NCI-H1105 treated with DMSO at 0.1 percent for 48 hours (cell line): Measurements from ENCODE around the gene CSGALNACT2.

ENCODE experiments used
- DNase-seq: peaks from one replicate; lab custom pipeline; 2025; lab: John Stamatoyannopoulos, UW

The CSGALNACT2 gene

GRCh38 chr10:43113201-43114087 lies 24.8 kb upstream of the CSGALNACT2 start:
- no peak for DNase-seq

DNA sequence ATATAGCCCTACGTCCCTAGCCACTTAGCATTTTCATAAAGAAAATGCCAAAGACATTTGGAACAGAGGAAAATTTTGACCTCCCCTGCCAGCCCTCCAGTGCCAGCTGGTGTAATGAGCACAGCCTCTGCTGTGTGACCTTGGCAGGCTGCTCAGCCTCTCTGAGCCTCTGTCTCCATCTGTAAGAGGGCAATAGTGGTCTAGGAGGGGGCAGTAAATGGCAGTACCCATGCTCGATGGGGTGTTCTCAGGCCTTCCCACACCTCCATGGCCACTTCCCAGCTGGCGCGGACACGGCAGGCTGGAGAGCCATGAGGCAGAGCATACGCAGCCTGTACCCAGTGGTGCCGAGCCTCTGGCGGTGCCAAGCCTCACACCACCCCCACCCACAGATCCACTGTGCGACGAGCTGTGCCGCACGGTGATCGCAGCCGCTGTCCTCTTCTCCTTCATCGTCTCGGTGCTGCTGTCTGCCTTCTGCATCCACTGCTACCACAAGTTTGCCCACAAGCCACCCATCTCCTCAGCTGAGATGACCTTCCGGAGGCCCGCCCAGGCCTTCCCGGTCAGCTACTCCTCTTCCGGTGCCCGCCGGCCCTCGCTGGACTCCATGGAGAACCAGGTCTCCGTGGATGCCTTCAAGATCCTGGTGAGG lies 24.0 kb upstream of the CSGALNACT2 start:
- no peak for DNase-seq

- DNase-seq: no peak
Observed at GRCh38 chr10:43114743-43115611, 23.3 kb upstream of the CSGALNACT2 start.

DNA sequence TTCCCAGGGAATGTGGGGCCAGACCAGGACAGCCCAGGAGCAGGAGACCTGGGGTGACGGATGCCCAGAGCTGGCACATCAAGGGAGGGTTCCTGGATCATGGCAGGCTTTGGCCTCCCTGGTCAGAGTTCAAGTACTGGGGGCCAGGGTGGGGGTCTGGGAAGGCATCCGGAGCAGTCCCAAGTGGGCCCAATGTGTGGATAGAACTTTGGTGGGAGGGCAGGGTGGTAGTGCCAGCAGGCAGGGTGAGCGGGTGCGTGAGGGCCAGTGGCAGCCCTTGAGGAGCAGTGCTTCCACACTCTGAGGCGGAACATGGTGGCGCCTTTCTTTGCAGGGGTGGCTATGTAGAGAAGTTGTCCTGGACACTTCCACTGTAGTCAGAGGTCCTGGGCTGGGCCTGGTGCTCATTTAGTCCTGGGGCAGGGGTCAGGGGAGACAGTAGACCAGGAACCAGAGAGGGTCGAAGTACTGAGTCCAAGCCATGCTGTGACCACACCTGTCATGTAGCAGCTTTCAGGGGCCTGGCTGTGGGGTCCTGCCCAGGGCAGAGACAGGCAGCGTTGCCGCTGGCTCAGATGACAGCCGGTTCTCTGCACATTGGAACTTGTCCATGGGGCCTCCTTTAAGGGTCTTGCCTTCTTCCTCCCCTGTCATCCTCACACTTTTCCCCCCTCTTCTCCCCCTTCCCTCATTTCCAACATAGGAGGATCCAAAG lies 22.2 kb upstream of the CSGALNACT2 start:
- DNase-seq: no peak

DNA sequence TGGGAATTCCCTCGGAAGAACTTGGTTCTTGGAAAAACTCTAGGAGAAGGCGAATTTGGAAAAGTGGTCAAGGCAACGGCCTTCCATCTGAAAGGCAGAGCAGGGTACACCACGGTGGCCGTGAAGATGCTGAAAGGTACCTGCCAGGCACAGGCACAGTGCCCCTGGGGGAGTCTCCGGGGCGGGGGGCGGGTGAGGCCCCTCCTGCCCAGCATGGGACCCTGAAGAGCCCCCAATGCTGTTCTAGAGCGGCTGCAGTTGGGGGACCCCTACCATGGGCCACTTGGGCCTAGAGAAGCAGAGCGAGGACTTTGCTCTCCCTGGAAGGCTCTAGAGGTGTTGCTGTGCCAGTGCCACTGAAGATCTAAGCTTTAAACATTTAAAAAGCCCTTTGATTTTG lies 21.6 kb upstream of the CSGALNACT2 start:
- DNase-seq: no peak

DNA sequence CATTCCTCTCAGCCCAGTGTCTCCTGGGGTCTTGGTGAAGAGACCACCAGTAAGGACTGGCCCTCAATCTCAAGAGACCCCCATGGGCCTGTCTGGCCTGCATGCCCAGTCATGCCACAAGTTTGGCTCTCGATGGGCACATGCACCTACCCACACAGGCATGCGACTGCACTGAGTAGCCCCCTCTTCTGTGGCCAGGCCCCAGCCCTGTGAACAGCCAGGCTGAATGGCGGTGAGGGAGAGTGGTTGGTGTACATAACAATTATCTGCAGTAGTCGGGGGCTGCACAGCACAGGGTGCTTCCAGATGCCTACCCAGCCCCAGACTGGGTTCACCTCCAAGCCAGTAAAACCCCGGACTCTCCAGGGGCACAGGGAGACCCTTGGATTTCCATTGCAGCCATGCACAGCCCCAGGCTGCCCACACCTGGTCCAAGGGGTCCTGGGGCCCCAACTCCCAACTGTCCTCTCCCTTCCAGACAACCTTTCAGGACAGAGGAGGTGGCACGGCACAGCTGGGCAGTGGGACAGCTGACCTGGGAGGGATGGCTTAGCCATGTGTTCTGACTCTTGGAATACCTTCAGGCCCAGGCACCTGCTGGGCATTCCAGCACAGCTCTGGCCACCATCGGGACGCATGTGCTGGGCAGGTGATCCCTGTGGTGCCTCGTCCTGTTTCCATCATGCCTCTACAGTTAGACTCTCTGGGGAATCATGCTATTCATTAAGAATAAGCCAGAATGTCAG lies 21.0 kb upstream of the CSGALNACT2 start:
- DNase-seq: no peak

GRCh38 chr10:43117777-43118583 lies 20.3 kb upstream of the CSGALNACT2 start:
- DNase-seq: no peak

DNA sequence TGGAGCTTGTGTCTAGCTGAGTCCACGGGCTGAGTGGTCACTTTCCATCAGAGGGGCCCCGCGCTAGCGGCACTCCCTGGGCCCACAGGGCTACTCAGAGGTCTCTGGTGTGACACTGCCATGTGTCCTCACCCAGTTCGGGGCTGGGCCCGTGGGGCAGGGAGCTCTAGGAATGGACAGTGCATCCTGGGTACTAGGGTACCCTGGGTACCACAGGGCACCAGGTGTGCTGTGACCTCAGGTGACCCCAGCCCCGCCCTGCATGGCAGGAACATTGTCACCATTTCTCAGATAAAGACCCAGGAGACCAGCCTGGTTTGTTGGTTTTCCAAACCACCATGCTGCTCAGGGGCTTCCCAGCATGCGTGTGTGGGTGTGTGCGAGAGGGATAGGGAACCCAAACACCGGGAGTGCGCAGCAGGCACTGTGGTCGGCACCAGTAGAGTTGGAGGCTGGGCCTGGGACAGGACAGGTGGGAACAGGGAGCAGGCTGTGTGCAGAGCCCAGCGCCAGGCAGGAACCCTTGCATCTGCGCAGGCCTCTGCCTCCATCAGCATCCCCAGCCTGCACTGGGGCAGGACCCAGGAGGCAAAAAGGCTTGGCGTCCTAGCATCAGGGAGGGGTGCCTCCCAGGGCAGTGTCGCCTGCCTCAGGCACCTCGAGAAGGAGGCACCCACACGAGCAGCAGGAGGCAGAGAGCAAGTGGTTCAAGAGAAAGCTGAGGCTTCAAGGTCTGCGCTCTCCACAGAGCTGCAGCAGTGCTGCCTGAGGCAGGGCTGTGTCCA lies 19.4 kb upstream of the CSGALNACT2 start:
- no peak for DNase-seq

DNA sequence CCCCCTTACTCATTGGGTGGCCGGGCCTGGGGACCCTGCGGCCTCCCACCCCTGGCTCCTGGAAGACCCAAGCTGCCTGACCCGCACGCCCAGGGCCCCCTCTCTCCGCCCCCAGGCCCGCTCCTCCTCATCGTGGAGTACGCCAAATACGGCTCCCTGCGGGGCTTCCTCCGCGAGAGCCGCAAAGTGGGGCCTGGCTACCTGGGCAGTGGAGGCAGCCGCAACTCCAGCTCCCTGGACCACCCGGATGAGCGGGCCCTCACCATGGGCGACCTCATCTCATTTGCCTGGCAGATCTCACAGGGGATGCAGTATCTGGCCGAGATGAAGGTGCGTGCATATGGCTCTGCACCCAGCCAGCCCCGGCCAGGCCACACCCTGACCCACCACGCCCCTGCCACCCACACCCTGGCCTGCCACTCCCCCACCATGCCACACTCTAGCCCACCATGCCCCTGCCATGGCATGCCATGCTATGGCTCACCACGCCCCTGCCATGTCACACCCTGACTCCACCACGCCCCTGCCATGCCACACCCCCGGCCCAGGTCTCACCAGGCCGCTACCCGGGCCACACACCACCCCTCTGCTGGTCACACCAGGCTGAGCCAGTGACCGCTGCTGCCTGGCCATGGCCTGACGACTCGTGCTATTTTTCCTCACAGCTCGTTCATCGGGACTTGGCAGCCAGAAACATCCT lies 18.7 kb upstream of the CSGALNACT2 start:
- DNase-seq: no peak

DNA sequence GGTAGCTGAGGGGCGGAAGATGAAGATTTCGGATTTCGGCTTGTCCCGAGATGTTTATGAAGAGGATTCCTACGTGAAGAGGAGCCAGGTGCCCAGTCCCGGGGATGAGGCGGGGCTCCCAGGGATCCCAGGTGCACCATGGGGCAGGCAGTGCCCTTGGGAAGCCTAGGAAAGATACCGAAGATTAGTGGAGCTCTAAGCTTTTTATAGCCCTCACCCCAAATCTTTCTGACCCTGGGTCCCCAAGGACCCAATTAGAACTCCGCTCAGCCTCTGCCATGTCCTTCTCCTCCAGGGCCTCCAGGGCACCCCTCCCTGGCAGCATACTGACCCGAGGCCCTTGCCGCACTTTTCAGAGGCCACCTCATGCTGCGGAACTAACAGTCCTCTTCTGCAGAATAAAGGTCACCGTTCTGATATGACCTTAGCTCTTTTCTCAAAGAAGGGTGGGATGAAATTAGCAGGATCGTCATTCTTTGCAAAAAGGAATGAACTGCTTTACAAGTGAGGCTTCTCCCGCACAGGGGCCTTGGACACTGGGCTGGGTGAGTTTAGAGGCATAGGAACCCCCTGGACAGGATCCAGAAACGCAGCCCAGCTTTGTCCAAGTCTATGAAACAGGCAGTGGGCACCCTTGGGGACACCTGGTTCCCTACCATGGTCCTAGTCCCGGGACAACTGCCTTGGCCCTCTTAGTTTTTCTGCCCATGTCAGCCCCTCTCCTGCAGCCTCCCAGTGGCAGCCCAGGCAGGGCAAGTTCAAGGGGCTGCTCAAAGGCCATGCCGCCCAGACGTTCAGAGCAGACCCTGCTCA lies 17.9 kb upstream of the CSGALNACT2 start:
- no peak for DNase-seq

GRCh38 chr10:43120929-43121314 lies 17.3 kb upstream of the CSGALNACT2 start:
- no peak for DNase-seq

- DNase-seq: no peak
Observed at GRCh38 chr10:43121444-43121843, 16.8 kb upstream of the CSGALNACT2 start.

GRCh38 chr10:43122096-43122495 lies 16.1 kb upstream of the CSGALNACT2 start:
- no peak for DNase-seq

DNA sequence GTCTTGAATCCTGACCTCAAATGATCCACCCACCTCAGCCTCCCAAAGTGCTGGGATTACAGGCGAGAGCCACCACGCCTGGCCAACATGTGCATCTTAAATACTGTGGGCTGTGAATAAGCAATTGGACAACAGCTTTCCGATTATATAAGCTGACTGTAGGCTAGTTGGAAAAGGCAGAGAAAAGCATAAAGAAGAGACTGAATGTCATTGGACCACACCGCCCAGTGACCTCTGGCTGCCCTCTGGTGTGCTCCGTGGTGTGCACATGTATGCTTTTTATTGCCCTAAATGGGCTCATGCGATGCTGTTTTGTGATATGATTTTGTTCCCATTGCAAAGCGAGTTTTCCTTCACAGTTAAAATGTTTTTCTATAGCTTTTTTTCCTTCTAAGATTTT lies 15.4 kb upstream of the CSGALNACT2 start:
- DNase-seq: no peak

- DNase-seq: no peak
Observed at GRCh38 chr10:43123361-43124093, 14.7 kb upstream of the CSGALNACT2 start.

- DNase-seq: no peak
Observed at GRCh38 chr10:43124094-43124521, 14.1 kb upstream of the CSGALNACT2 start.

DNA sequence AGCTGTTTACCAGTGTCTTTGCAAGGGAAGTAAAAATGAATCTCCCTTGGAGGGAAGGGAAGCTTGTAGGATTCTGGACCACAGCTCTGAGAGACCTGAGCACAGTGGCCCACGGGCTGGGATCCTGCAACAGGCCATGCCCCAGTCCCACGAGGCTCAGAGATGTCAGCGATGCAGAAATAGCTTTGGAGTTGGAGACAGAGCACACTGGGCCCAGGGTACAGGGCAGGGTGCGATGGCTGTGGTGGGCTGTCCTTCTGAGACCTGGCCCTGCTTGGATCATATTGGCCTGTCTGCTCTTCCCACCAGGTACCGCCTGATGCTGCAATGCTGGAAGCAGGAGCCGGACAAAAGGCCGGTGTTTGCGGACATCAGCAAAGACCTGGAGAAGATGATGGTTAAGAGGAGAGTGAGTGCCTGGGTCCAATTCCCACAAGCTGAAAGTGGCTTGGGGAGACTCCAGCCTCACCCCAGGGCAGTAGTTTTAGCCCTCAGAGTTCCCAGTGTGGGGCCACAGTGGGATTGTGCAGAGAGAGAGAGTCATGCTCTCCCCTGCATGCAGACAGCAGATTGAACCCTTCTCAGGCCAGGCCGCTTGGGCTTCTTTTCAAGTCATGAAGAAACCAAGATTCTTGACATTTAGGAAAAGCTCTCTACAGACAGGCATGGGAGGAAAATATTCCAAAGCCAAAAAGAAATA lies 13.5 kb upstream of the CSGALNACT2 start:
- no peak for DNase-seq
